Central memory CD4-positive, alpha-beta T cell (primary cell): ENCODE data around the gene SETD3.

ENCODE experiments used
- DNase-seq: peaks from one replicate; pipeline ENCODE4 v3.0.0; 2022

The SETD3 gene

GRCh38 chr14:99389174-99389826 is 91.4 kb downstream of the SETD3 start:
- DNase-seq, result no peak

- no peak for DNase-seq
Measured at GRCh38 chr14:99388286-99388685, 92.4 kb downstream of the SETD3 start.

DNA sequence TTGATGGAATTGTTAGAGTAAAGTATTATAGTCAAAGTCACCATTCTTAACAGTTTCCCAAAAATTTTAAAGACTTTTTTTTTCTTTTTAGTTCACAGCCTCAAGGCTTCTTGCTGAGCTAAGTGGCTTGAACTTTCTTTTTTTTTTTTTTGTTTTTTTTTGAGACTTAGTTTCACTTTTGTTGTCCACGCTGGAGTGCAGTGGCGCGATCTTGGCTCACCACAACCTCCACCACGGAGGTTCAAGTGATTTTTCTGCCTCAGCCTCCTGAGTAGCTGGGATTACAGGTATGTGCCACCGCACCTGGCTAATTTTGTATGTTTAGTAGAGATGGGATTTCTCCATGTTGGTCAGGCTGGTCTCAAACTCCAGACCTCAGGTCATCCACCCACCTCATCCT is 92.8 kb downstream of the SETD3 start:
- no peak for DNase-seq

- no peak for DNase-seq
Measured at GRCh38 chr14:99384450-99385417, 95.9 kb downstream of the SETD3 start.

DNA sequence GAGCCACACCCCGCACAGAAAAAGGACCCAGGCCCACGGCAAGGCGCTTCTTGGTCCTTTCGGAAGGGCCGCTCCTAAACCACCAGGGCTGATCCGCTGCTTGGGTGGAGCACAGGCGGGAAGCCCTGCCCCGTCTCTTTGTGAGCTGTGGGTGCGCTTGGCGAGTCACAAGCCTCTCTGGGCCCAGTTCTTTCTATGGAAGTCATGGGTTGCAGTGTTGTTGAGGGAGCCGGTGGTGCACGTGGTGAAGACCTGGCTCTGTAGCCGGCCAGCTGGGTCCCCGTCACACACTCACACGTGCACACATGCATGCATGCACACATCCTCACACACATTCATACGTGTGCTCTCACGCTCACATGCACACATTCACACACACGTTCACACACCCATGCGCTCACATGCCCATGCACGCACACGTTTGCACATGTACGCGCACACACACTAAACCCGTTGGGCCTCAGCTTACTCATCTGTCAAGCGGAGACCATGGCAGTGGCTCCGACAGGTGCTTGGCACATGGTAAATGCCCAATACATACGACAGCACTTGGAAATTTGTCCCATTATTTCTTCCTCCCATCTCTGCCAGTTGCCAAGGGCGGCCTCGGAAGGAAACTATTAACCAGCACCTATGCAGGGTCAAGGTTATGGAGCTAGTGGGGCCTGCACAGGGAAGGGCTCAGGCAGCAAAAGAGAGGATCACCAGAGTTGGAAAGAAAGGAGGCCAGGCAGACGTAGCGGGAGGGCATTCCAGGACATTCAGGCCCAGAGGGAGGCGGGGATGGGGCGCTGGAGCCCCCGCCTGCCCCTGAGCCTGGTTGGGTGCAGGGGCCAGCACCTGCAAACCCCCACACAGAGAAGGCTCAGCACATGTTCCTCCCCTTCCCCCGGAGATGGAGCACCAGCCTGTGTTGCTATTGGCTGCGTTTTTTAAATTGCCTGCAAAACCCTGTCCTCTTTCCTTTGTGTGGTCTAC is 96.9 kb downstream of the SETD3 start:
- DNase-seq, result no peak

GRCh38 chr14:99382781-99383471 is 97.7 kb downstream of the SETD3 start:
- DNase-seq, result no peak

DNA sequence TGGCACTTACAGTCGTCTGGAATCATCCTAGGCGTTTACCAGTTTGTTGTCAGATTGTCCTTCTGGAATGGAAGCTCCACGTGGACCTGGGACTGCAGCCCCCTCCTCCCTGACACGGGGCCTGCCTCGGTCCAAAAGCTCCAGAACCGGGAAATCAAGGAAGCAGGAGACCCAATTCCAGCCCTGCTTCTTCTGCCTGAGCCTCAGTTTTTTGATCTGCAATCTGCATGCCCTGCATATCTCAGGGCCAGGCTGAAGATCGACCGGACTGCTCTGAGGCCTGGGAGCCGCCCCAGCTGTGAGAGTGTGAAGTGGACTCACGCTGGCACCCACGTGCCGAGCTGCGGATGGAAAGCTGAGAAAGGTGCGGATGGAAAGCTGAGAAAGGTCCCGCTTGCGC is 98.6 kb downstream of the SETD3 start:
- no peak for DNase-seq

DNA sequence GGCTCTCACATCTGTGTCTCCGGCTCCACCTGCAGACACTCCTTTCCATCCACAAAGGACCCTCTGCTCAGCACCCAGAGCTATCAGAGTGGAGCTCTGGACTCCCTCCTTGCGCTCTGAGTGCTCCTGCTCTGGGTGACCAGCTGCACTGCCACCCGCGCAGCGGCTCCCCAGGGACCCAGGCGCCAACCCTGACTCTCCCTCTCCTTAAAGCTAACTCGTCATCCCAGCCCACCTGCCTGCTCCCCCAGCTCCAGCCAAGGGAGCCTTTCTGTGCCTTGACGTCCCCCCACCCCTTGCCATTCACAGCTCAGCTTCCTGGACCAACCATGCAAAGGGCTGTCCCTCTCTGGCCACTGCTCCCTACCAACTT is 99.0 kb downstream of the SETD3 start:
- no peak for DNase-seq

- DNase-seq, result no peak
Measured at GRCh38 chr14:99380991-99381687, 99.5 kb downstream of the SETD3 start.

- no peak for DNase-seq
Measured at GRCh38 chr14:99380402-99380801, 100.3 kb downstream of the SETD3 start.

DNA sequence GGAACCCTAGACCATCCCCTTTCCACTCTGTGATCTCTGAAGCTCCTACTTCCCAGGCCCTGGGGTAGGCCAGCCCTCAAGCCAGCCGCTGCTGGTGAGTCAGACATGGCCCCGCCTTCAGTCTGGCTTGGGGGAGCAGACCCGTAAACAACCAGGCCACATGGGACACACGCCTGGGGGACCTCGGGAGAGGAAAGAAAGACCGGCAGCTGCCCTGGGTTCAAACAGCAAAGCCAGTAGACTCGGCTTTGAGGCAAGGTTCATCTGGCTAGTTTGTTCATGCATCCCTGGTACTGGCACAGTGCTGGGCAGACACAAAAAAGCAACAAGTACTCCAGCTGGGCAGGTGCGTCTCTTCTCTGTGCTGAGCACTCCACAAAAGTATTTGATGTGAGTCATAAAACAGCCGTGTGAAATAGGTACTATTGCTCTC is 101.9 kb downstream of the SETD3 start:
- DNase-seq, result no peak

DNA sequence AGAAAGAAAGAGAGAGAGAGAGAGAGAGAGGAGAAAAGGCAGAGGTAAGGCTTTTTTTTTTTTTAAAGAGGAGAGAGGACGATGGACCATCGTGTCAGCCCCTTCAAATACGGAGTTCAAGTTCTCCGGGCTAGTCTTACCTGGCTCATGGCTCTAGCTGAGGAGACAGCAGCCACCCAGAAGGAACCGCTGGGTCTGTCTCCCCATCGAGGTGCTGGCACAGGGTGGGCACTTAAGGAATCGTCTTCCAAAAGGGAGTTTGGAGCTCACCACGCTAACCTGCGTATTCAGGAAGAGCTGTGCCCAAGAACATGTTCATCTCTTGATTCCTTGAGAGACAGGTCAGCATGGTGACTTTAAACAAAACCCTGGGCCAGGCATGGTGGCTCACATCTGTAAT is 102.7 kb downstream of the SETD3 start:
- DNase-seq, result no peak

DNA sequence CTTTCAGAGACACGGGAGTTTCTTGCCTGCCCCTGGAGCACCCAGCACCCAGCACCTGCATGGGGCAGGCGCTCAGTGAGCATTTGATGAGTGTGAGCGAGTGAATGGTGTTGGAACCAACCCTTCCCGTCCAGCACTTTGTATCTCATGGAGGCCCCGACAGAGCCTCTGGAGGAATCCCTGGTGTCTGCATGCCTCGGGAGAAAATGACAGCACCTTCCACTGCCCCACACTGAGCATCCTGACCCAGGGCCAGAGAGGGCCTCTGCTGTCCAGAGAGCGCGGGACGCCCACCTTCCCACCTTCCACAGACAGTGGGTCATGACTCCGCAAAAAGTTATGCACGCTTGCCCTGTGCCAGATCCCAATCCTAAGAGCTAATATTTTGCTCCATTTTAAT is 105.7 kb downstream of the SETD3 start:
- no peak for DNase-seq

- no peak for DNase-seq
Measured at GRCh38 chr14:99363616-99364290, 116.9 kb downstream of the SETD3 start.

- DNase-seq, result no peak
Measured at GRCh38 chr14:99363051-99363450, 117.6 kb downstream of the SETD3 start.

GRCh38 chr14:99361596-99362215 is 119.0 kb downstream of the SETD3 start:
- no peak for DNase-seq

- DNase-seq, result no peak
Measured at GRCh38 chr14:99360774-99361595, 119.7 kb downstream of the SETD3 start.

DNA sequence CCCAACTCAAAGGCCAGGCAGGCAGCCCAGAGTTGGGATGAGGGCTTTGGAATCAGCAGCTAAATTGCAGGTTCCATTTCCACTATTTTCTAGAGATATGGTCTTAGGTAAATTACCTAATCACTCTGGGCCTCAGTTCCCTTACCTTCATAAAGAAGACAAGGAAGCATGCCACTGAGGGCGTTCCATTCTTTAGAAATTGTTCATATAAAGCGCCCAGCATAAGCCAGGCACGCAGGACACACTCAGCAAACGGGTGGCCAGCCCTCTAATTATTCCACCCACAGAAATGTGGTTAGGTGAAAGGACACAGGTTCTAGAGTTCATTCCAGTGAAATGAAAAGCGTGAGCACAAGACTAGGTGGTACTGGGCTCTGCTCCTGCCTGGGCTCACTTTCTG is 120.8 kb downstream of the SETD3 start:
- DNase-seq, result no peak

DNA sequence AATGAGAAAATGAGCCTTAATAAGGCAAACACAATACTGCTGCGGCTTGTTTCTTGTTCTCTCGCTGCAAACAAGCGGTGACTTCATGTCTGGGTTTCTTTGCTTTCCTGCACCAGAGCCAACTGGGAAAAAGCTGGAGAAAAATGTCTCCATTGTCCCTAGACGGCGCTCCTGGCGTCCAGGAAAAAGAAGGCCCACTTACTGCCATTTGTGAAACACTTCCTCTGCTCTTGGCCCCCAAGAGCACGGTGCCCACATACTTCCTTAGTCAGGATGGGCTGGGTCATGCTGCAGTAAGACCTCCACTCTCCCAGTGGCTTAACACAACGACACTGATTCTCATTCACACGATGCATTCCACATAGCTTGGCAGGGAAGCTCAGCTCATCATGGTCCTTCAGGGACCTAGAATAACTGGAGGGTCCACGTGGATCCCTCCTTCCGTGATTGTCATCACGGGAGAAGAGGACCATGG is 122.7 kb downstream of the SETD3 start:
- DNase-seq, result no peak
